ENCODE measurements around the gene SURF6.

DNA sequence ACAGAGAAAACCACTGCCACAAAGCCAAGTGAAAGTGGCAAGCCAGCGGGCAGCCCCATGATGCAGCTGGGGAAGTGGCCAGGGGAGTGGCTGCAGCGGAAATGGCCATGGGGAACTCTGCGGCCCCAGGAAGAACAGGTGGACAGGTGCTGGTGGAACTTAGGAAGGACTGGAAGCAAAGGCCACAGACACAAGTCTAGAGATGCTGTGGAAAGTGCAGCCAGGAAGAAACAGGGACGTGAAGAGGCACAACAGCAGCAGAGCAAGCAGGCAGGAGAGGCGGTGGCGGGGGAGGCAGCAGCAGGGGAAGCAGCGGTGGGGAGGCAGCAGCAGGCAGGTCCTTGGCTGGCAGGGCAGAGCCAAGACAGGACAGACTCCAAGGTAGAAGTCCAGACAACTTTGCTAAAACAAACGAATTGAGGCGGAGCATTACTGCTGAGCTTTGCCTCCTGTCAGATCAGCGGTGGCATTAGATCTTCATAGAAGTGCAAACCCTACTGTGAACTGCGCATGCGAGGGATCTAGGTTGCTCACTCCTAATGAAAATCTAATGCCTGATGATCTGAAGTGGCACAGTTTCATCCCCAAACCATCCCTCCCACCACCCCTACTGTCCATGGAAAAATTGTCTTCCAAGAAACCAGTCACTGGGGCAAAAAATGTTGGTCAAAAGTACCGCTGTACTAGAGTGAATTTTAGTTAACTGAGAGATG is 11.8 kb downstream of the SURF6 start:
- TF ChIP-seq SUZ12 (IDR thresholded peaks at IDR 0.05) (no peak), ELF4 (IDR thresholded peaks at IDR 0.05) (no peak), FOXA1 (IDR thresholded peaks at IDR 0.05) (no peak), SP1 (IDR thresholded peaks at IDR 0.05) (no peak), BHLHE40 (IDR thresholded peaks at IDR 0.05; ENCODE audit: borderline replicate concordance) (no peak), CTBP1 (IDR thresholded peaks at IDR 0.05; ENCODE audit: borderline replicate concordance) (no peak), FOXK2 (IDR thresholded peaks at IDR 0.05) (no peak), LEF1 (IDR thresholded peaks at IDR 0.05; ENCODE audit: borderline replicate concordance) (no peak), TARDBP (IDR thresholded peaks at IDR 0.05) (no peak), HDGF (IDR thresholded peaks at IDR 0.05; ENCODE audit: borderline replicate concordance) (no peak), FOXM1 (IDR thresholded peaks at IDR 0.05; ENCODE audit: borderline replicate concordance) (no peak), NFRKB (IDR thresholded peaks at IDR 0.05) (no peak)
- TF ChIP-seq, protein P1, sequence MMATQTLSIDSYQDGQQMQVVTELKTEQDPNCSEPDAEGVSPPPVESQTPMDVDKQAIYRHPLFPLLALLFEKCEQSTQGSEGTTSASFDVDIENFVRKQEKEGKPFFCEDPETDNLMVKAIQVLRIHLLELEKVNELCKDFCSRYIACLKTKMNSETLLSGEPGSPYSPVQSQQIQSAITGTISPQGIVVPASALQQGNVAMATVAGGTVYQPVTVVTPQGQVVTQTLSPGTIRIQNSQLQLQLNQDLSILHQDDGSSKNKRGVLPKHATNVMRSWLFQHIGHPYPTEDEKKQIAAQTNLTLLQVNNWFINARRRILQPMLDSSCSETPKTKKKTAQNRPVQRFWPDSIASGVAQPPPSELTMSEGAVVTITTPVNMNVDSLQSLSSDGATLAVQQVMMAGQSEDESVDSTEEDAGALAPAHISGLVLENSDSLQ (IDR thresholded peaks at IDR 0.05), result no peak

Measured in HEK293T (cell line).